ENCODE results near the gene SHISA4.
"Not testable (repeated sequence)": the region's sequence is repeated elsewhere in the genome, so short reads cannot be mapped to it uniquely, and the experiment has no call there.

The SHISA4 gene

DNA sequence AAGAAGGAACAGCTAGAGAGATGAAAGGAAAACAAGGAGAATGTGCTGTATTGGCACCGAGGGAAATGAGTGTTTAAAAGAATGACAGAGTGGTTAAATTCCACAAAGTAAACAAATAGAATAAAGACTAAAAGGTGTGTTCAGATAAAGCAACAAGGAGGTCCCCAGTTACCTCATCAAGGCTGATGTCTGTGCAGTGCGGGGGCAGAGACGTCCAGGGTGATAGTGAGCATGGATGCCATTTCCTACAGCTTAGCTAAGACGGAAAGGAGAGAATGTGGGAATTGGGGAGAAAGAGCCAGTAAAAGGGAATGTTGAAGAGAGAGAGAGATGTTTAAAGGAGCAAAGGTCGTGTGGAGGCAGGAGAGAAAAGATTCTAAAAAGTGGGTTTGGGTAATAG, 42.1 kb downstream of the SHISA4 start:
- DNase-seq (ENCODE audit: low spot score): no peak

DNA sequence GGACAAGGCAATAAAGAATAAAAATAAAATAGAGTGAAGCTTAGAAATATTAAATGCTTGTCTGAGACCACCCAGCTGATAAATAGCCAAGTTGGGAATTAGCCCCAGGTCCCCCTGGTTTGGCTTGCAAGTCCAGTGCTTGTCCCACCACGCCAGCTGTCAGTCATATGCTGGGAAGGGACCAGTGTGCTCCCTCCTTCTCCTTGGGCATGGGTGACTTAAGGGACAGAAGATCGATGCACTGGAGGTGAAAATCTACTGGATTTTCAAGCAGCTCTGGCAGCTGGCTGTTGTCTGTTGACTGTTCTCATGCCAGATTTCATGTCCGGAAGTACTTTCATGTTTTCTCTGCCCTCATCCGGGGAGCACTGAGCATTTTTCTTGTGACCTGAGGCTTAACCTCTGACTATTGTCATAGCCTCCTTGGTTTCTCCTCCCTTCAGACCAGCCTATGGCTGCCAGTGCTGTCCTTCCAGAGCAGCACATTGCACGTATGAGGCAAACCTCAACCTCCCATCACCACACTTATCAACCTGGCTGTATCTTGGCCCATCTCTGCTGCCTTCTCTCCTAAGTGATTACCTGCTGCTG, 45.2 kb downstream of the SHISA4 start:
- no peak for DNase-seq (ENCODE audit: low spot score)

DNA sequence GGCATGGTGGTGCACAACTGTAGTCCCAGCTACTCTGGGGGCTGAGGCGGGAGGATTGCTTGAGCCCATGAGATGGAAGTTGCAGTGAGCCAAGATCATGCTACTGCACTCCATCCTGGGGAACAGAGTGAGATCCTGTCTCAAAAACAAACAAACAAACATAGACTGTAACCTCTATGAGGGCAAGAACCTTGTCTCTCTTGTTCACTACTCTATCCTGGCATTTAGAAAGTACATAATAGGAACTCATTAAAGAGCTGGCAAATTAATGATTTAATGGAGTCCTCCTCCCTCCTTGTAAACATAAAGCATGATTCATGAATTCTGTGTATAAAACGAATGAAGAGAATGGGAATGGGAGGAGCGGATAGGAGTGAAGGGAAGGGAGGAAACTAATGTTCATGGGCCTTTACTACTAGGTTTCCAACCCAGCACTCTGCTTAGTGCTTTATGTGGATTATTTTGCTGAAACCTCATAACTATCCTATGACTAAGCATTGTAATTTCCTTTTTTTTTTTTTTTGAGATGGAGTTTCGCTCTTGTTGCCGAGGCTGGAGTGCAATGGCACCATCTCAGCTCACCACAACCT, 49.0 kb downstream of the SHISA4 start:
- no peak for DNase-seq (ENCODE audit: low spot score)

DNA sequence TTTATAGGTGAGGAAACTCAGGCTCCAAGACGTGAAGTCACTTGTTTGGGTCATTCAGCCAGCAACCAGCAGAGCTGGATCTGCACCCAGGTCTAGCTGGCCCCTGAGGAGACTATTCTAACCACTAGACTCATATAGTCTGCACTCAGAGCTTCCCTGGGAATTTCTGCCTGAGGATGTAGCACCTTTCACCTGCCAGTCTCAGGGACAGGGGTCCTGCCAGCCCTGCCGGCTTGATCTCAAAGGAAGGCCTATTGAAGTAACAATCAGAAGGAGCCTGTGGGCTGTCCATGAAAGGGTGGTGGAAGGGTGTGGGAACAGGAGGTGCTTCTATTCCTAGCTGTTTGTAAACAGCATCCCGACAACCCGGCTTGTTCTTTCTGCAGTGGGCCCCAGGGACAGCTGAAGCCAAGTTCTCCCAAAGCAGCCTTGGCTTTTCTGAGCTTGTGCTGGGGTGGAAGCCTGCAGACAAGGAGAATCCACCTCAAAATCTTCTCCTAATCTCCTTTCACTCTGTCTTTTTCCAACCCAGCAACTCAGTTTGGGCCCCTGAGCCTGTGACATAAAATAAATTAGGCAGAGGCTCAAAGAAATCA, 49.8 kb downstream of the SHISA4 start:
- DNase-seq (ENCODE audit: low spot score): no peak

DNA sequence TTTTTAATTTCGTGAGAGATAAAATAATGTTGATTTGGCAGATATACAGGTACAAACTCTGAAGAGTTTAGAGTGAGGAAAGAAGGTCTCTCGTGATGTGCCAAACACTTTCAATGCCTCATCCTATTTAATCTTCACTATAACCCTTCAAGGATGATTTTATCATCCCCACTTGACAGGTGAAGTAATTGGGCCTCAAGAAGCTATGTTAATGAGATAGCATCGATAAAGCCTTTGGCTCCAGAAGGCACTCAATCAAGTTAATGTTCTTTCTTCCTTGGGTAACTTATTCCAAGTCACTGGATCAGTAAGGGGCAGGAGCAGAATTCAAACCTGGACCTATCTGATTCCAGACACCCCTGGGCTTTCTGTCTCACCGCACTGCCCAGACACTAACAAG, 50.5 kb downstream of the SHISA4 start:
- no peak for DNase-seq (ENCODE audit: low spot score)

DNA sequence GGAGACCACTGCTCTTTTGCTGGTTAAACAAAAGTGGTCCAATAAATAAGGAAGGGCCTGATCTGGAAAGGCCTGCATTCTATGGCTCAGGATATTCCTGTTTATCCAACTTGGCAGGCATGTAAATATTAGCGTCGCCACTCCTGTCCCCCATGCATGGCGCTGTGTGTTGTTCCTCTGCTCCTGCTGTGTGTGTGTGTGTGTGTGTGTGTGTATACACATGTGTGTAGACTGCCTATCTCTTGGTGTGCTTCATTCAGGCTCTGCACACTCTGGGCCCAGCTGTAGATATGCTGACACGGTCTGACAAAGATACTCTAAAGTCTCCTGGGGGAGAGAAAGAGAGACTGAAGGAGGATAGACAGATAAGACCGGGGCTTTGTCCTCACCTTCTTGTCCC, 50.9 kb downstream of the SHISA4 start:
- no peak for DNase-seq (ENCODE audit: low spot score)

DNA sequence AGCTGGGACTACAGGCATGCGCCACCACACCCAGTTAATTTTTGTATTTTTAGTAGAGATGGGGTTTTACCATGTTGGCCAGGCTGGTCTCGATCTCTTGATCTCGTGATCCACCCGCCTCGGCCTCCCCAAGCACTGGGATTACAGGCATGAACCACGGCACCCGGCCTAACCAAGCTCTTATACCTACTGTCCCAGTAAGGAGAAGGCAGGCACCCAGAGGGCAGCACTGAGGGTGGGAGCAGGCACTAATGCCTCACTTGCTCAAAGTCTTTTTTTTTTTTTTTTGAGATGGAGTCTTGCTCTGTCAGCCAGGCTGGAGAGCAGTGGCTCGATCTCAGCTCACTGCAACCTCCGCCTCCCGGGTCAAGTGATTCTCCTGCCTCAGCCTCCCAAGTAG, 51.6 kb downstream of the SHISA4 start:
- DNase-seq (ENCODE audit: low spot score): not testable (repeated sequence)

DNA sequence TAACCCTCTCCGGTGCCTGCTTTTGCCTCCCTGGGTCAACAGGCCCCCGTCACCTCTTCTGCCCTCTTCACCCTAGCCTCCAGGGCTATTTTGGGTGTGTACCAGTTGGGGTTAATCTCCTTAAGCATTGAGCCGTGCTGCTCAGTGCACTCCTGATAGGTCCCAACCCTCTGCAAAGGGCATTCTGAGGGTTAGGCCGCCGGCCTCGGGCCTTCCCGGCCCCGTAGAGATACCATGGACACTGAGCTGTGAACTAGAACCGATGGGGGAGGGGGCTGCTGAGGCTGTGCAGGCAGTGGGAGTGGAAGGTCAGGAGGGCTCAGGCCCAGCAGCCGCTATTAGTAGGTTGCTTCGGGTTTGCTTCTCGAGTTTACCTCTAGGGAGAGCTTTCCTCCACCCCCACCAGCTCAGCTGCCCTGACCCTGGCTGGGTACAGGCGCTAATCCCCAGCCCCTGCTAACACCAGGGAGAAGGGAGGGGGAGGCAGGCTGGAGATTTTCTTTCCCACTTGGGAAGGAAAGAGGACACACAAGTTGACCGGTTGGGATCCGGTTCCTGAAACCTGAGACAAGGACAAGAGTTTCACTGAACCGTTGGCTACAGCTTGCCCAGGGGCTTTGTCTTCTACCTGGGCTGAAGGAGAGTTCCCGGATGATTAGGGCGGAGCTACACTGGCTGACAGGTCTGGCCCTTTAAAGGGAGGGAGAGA, 52.9 kb downstream of the SHISA4 start:
- no peak for DNase-seq (ENCODE audit: low spot score)

DNA sequence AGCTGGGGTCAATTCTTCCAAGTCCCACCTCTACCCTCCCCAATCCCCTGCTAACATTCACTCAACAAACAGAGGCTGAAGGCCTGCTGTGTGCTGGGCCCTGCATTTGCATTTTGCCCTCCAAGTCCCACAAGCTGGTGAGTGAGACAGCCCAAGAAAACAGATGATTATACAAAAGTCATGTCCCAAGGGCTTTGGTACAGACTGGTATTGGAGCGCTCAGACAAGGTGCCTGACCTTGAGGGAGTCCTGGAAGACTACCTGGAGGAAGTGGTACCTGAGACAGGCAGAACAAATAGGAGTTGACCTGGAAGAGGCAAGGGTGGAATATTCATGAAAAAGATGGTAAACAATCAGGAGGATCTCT, 53.4 kb downstream of the SHISA4 start:
- DNase-seq (ENCODE audit: low spot score): no peak

Measured in activated CD4-positive, alpha-beta T cell treated with anti-CD3 and anti-CD28 coated beads, Interleukin-2, Interleukin-4, amounts not matched to agents 100 ng/mL and 50 ng/mL, durations not matched to agents 16 hours and 8 hours (primary cell).